ENCODE measurements around the gene GGN.
A peak's percentile ranks its signal among the peaks of the same experiment; 100 is the strongest.
"Not testable (repeated sequence)": the region's sequence is repeated elsewhere in the genome, so short reads cannot be mapped to it uniquely, and the experiment has no call there.

The GGN gene

DNA sequence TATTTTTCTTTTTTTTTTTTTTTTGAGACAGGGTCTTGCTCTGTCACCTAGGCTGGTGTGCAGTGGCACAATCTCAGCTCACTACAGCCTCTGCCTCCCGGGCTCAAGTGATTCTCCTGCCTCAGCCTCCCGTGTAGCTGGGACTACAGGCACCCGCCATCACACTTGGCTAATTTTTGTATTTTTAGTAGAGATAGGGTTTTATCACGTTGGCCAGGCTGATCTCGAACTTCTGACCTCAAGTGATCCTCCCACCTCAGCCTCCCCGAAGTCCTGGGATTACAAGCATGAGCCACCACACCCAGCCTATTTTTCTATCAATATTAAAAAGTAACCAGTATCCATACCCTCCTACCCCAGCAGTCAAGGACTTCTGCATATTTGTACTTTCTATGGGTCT, 22.6 kb upstream of the GGN start:
- not testable (repeated sequence) for H3K4me3 ChIP-seq (ENCODE audit: low read length); H3K27ac ChIP-seq (ENCODE audit: low read depth, low read length); H3K27me3 ChIP-seq (ENCODE audit: insufficient read depth, low read length, poor library complexity); H3K4me1 ChIP-seq (ENCODE audit: control insufficient read depth, low read depth, low read length); H3K18ac ChIP-seq (ENCODE audit: low read length); H2BK5ac ChIP-seq (ENCODE audit: low read length); H3K23ac ChIP-seq (ENCODE audit: low read length); H3K56ac ChIP-seq (ENCODE audit: low read length); H3K79me2 ChIP-seq (ENCODE audit: control insufficient read depth, insufficient read depth, low read length); DNase-seq; H3K4me2 ChIP-seq (ENCODE audit: low read length); H4K8ac ChIP-seq (ENCODE audit: low read depth, low read length); H2BK120ac ChIP-seq (ENCODE audit: low read depth, low read length); H3K4ac ChIP-seq (ENCODE audit: low read depth, low read length); H2AK5ac ChIP-seq (ENCODE audit: low read length); H3K79me1 ChIP-seq (ENCODE audit: low read length); H4K5ac ChIP-seq (ENCODE audit: low read length); H3K36me3 ChIP-seq (ENCODE audit: control insufficient read depth, insufficient read depth, low read length); H3K9ac ChIP-seq (ENCODE audit: low read length); H2BK15ac ChIP-seq (replicated peaks; ENCODE audit: low read depth)
- no CpG with 5 or more reads among the region's 6 CpGs for WGBS (ENCODE audit: extremely low coverage, insufficient coverage, low lambda C conversion rate)

DNA sequence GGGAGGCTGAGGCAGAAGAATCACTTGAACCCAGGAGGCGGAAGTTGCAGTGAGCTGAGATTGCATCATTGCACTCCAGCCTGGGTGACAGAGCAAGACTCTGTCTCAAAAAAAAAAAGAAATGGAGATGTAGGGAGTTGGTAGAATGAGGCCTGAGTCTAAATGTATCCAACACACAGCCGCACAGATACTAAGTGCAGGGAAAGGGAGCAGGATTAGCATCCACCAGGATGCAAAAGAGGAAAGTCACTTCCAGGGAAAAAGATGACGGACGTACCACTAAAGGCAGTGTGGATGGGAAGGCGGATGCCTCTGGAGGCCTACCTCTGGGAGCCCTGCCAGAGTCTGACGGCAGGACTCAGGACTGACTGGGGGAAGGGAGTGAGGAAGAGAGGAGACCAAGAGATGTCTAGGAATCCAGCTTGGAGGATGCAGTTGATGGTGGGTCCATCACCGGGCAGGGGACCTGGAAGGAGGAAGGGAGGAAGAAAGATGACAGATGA, 21.8 kb upstream of the GGN start:
- Histone ChIP-seq H3K23ac (ENCODE audit: low read length) (no peak overlapping the region), H2BK15ac (replicated peaks; ENCODE audit: low read depth) (no peak overlapping the region), H4K8ac (ENCODE audit: low read depth, low read length) (no peak overlapping the region), H3K79me2 (ENCODE audit: control insufficient read depth, insufficient read depth, low read length) (no peaks in the 10 kb centered on the region), H3K9ac (ENCODE audit: low read length) (no peak overlapping the region), H3K4me3 (ENCODE audit: low read length) (no peak overlapping the region), H3K36me3 (ENCODE audit: control insufficient read depth, insufficient read depth, low read length) (no peaks in the 10 kb centered on the region), H2BK5ac (ENCODE audit: low read length) (no peak overlapping the region), H3K56ac (ENCODE audit: low read length) (no peak overlapping the region), H2BK120ac (ENCODE audit: low read depth, low read length) (no peak overlapping the region), H3K18ac (ENCODE audit: low read length) (no peak overlapping the region), H3K4me2 (ENCODE audit: low read length) (no peak overlapping the region), H3K79me1 (ENCODE audit: low read length) (no peaks in the 10 kb centered on the region), H2AK5ac (ENCODE audit: low read length) (no peak overlapping the region), H3K27me3 (ENCODE audit: insufficient read depth, low read length, poor library complexity) (no peaks in the 10 kb centered on the region), H3K4ac (ENCODE audit: low read depth, low read length) (no peak overlapping the region), H3K27ac (ENCODE audit: low read depth, low read length) (no peak overlapping the region), H3K4me1 (ENCODE audit: control insufficient read depth, low read depth, low read length) (no peaks in the 10 kb centered on the region), H4K5ac (ENCODE audit: low read length) (no peak overlapping the region)
- no peak for DNase-seq
- no CpG with 5 or more reads among the region's 7 CpGs for WGBS (ENCODE audit: extremely low coverage, insufficient coverage, low lambda C conversion rate)

DNA sequence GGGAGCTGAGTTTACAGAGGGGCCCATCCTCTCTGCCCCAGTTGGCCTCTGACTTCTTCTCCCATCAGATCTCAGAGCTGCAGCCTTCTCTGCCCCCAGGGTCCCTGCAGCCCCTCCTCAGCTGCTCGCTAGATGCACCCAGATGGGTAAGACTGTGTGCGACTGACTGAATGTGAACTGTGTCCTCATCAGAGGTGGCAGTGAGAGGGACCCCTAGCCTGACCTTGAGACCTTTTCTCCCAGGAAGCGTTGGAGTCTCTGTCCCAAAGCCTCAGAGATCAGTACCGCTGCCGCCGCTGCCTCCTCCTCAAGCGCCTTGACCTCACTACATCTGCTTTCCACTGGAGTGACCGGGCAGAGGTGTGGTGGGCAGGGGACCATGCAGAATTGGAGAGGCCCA, 17.4 kb upstream of the GGN start:
- H3K18ac ChIP-seq (ENCODE audit: low read length) = no peak overlapping the region
- H3K23ac ChIP-seq (ENCODE audit: low read length) = no peak overlapping the region
- H3K36me3 ChIP-seq (ENCODE audit: control insufficient read depth, insufficient read depth, low read length) = no peaks in the 10 kb centered on the region
- H3K9ac ChIP-seq (ENCODE audit: low read length) = no peak overlapping the region
- H2AK5ac ChIP-seq (ENCODE audit: low read length) = no peak overlapping the region
- H3K4me3 ChIP-seq (ENCODE audit: low read length) = no peak overlapping the region
- no peaks in the 10 kb centered on the region for H3K4me1 ChIP-seq (ENCODE audit: control insufficient read depth, low read depth, low read length)
- H3K79me1 ChIP-seq (ENCODE audit: low read length) = no peaks in the 10 kb centered on the region
- no peaks in the 10 kb centered on the region for H3K27me3 ChIP-seq (ENCODE audit: insufficient read depth, low read length, poor library complexity)
- no peak overlapping the region for H3K56ac ChIP-seq (ENCODE audit: low read length)
- H2BK15ac ChIP-seq (replicated peaks; ENCODE audit: low read depth) = no peak overlapping the region
- no peaks in the 10 kb centered on the region for H3K79me2 ChIP-seq (ENCODE audit: control insufficient read depth, insufficient read depth, low read length)
- H4K5ac ChIP-seq (ENCODE audit: low read length) = no peak overlapping the region
- H3K4me2 ChIP-seq (ENCODE audit: low read length) = no peak overlapping the region
- H2BK120ac ChIP-seq (ENCODE audit: low read depth, low read length) = no peak overlapping the region
- no peak overlapping the region for H2BK5ac ChIP-seq (ENCODE audit: low read length)
- no peak overlapping the region for H3K4ac ChIP-seq (ENCODE audit: low read depth, low read length)
- no peak for DNase-seq
- WGBS (ENCODE audit: extremely low coverage, insufficient coverage, low lambda C conversion rate) = no CpG with 5 or more reads among the region's 8 CpGs
- H4K8ac ChIP-seq (ENCODE audit: low read depth, low read length) = no peak overlapping the region
- H3K27ac ChIP-seq (ENCODE audit: low read depth, low read length) = no peak overlapping the region

DNA sequence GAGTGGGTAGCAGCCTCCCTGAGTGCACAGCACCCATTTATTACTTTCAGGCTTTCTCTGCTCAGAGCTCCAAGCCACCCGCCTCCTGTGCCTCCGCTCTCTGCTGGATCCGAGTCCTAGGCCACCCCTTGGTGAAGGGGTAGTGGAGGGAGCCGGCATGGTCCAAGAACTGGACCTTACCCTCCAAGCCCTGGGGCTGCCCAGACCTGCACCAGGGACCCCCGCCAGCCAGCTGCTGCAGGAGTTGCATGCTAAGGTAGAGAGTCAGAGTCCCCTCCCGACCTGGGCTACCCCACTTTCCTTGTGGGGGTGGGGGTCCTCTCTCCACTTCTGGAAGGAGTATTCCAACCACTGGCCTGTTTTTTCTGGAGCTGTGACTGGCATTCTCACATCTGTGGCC, 17.0 kb upstream of the GGN start:
- Histone ChIP-seq H3K79me1 (ENCODE audit: low read length) (no peaks in the 10 kb centered on the region), H3K79me2 (ENCODE audit: control insufficient read depth, insufficient read depth, low read length) (no peaks in the 10 kb centered on the region), H2AK5ac (ENCODE audit: low read length) (no peak overlapping the region), H3K4ac (ENCODE audit: low read depth, low read length) (no peak overlapping the region), H3K23ac (ENCODE audit: low read length) (no peak overlapping the region), H3K56ac (ENCODE audit: low read length) (no peak overlapping the region), H2BK120ac (ENCODE audit: low read depth, low read length) (no peak overlapping the region), H3K27ac (ENCODE audit: low read depth, low read length) (no peak overlapping the region), H3K27me3 (ENCODE audit: insufficient read depth, low read length, poor library complexity) (no peaks in the 10 kb centered on the region), H3K9ac (ENCODE audit: low read length) (no peak overlapping the region), H4K5ac (ENCODE audit: low read length) (no peak overlapping the region), H3K36me3 (ENCODE audit: control insufficient read depth, insufficient read depth, low read length) (no peaks in the 10 kb centered on the region), H3K4me1 (ENCODE audit: control insufficient read depth, low read depth, low read length) (no peaks in the 10 kb centered on the region), H2BK5ac (ENCODE audit: low read length) (no peak overlapping the region), H2BK15ac (replicated peaks; ENCODE audit: low read depth) (no peak overlapping the region), H3K4me3 (ENCODE audit: low read length) (no peak overlapping the region), H3K18ac (ENCODE audit: low read length) (no peak overlapping the region), H3K4me2 (ENCODE audit: low read length) (no peak overlapping the region), H4K8ac (ENCODE audit: low read depth, low read length) (no peak overlapping the region)
- WGBS (ENCODE audit: extremely low coverage, insufficient coverage, low lambda C conversion rate) = no CpG with 5 or more reads among the region's 6 CpGs
- DNase-seq = no peak

DNA sequence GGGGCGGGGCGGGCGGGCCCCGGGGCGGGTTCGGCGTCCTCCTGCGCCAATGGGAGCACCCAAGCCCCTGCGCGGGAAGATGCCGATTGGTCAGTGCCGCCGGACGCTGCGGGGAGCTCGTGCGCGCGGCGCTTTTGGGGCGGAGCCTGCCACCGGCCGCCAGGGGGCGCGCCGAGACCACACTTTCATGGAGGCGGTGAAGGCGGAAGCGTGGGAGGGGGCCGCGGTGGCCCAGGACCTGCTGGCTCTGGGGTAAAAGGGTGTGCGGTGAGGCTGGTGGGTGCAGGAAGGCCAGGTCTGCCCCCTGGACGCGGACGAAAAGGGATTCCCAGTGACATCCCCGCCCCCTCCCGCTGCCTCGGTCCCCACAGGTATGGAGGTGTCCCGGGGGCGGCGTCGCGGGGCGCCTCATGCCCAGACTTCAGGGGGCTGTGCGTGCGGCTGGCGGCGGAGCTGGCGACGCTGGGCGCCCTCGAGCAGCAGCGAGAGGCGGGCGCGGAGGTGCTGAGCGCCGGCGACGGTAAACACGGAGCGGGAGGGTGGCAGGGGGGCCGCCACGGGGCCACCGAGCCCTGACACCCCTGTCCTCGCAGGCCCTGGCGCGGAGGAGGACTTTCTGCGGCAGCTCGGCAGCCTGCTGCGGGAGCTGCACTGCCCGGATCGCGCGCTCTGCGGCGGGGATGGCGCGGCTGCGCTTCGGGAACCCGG, 15.3 kb upstream of the GGN start, which contains the start of gene FAM98C:
Gene FAM98C, plus strand, starts transcription at position 127 of the 708 bp plus-strand sequence. Its CDS starts 61 bp downstream, at position 188.
- H3K4me2 ChIP-seq (ENCODE audit: low read length) = peak within 1 kb of the TSS; percentile 77
- WGBS (ENCODE audit: extremely low coverage, insufficient coverage, low lambda C conversion rate) = no CpG with 5 or more reads among the region's 82 CpGs
- H2BK15ac ChIP-seq (replicated peaks; ENCODE audit: low read depth) = no peak within 1 kb of the TSS
- no peak within 1 kb of the TSS for H2BK5ac ChIP-seq (ENCODE audit: low read length)
- no peaks in the 10 kb centered on the region for H3K27me3 ChIP-seq (ENCODE audit: insufficient read depth, low read length, poor library complexity)
- H3K79me1 ChIP-seq (ENCODE audit: low read length) = no peaks in the 10 kb centered on the region
- no peaks in the 10 kb centered on the region for H3K79me2 ChIP-seq (ENCODE audit: control insufficient read depth, insufficient read depth, low read length)
- no peak within 1 kb of the TSS for H3K4ac ChIP-seq (ENCODE audit: low read depth, low read length)
- peak within 1 kb of the TSS; percentile 91 for H3K56ac ChIP-seq (ENCODE audit: low read length)
- DNase-seq = peak; percentile 99
- peak within 1 kb of the TSS; percentile 46 for H3K4me3 ChIP-seq (ENCODE audit: low read length)
- H2BK120ac ChIP-seq (ENCODE audit: low read depth, low read length) = no peak within 1 kb of the TSS
- no peak within 1 kb of the TSS for H4K5ac ChIP-seq (ENCODE audit: low read length)
- peak within 1 kb of the TSS; percentile 35 for H3K18ac ChIP-seq (ENCODE audit: low read length)
- H3K9ac ChIP-seq (ENCODE audit: low read length) = peak within 1 kb of the TSS; percentile 82
- no peak within 1 kb of the TSS for H3K27ac ChIP-seq (ENCODE audit: low read depth, low read length)
- H3K23ac ChIP-seq (ENCODE audit: low read length) = no peak within 1 kb of the TSS
- no peaks in the 10 kb centered on the region for H3K4me1 ChIP-seq (ENCODE audit: control insufficient read depth, low read depth, low read length)
- no peak within 1 kb of the TSS for H2AK5ac ChIP-seq (ENCODE audit: low read length)
- no peaks in the 10 kb centered on the region for H3K36me3 ChIP-seq (ENCODE audit: control insufficient read depth, insufficient read depth, low read length)
- H4K8ac ChIP-seq (ENCODE audit: low read depth, low read length) = no peak within 1 kb of the TSS

DNA sequence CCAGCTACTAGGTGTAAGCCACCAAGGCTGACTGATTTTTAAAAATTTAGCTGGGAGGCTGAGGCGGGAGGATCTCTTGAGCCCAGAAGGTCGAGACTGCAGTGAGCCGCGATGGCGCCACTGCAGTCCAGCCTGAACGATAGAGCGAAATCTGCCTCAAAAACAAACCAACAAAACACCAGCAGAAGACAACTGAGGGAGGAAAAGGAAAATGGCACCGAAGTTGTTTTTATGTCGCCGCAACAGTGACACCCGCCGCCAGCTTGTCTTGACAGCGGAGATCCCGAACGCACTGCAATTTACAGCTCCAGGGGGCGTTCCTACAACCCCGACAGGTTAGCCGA, 14.8 kb upstream of the GGN start:
- Histone ChIP-seq H3K4ac (ENCODE audit: low read depth, low read length) (no peak overlapping the region), H3K27me3 (ENCODE audit: insufficient read depth, low read length, poor library complexity) (no peaks in the 10 kb centered on the region), H2BK5ac (ENCODE audit: low read length) (no peak overlapping the region), H4K8ac (ENCODE audit: low read depth, low read length) (no peak overlapping the region), H2AK5ac (ENCODE audit: low read length) (no peak overlapping the region), H3K56ac (ENCODE audit: low read length) (peak overlapping the region; percentile 37), H3K27ac (ENCODE audit: low read depth, low read length) (no peak overlapping the region), H3K4me1 (ENCODE audit: control insufficient read depth, low read depth, low read length) (no peaks in the 10 kb centered on the region), H3K36me3 (ENCODE audit: control insufficient read depth, insufficient read depth, low read length) (no peaks in the 10 kb centered on the region), H3K4me2 (ENCODE audit: low read length) (peak overlapping the region; percentile 56), H3K9ac (ENCODE audit: low read length) (peak overlapping the region; percentile 54), H3K23ac (ENCODE audit: low read length) (no peak overlapping the region), H3K79me2 (ENCODE audit: control insufficient read depth, insufficient read depth, low read length) (no peaks in the 10 kb centered on the region), H2BK15ac (replicated peaks; ENCODE audit: low read depth) (no peak overlapping the region), H4K5ac (ENCODE audit: low read length) (no peak overlapping the region), H3K79me1 (ENCODE audit: low read length) (no peaks in the 10 kb centered on the region), H2BK120ac (ENCODE audit: low read depth, low read length) (no peak overlapping the region), H3K18ac (ENCODE audit: low read length) (no peak overlapping the region), H3K4me3 (ENCODE audit: low read length) (no peak overlapping the region)
- WGBS (ENCODE audit: extremely low coverage, insufficient coverage, low lambda C conversion rate) = no CpG with 5 or more reads among the region's 18 CpGs
- no peak for DNase-seq
